ENCODE data around the gene SRSF3. TPM values are rescaled to one million over a fixed set of nuclear protein-coding genes. Genes with fewer than 3 reads are reported as not detected.

Gene SRSF3
- total and polyA plus RNA-seq, 2 donors (not counting 1 experiment from before 2014, with no cell fraction given), result 316 to 642 TPM

GRCh38 chr6:36598326-36598725, 4.2 kb downstream of the SRSF3 start:
- no peaks in the 10 kb centered on the region for H3K27me3 Mint-ChIP-seq
- DNase-seq, result no peak
- Histone ChIP-seq H3K27ac (ENCODE audit: low read length in 2 of 2) (no peak overlapping the region), H3K9me3 (ENCODE audit: control extremely low read depth in 1 of 3, control insufficient read depth in 2 of 3, insufficient read depth in 1 of 3, low read length in 2 of 3) (no peaks in the 10 kb centered on the region), H3K4me2 (replicated peaks; ENCODE audit: low read depth, low read length, poor library complexity, severe bottlenecking) (peak overlapping the region; percentile 79), H3K79me2 (ENCODE audit: control insufficient read depth, insufficient read depth, low read length) (peaks cover 92% of the 10 kb centered on the region), H3K27me3 (replicated peaks in 1 of 4; ENCODE audit: control extremely low read depth in 1 of 4, control insufficient read depth in 3 of 4, insufficient read depth in 4 of 4, low read length in 3 of 4) (no peaks in the 10 kb centered on the region), H3K36me3 (replicated peaks in 1 of 2; ENCODE audit: control extremely low read depth in 1 of 2, control insufficient read depth in 1 of 2, extremely low read depth in 1 of 2, insufficient read depth in 2 of 2, low read length in 1 of 2) (peaks cover 23 to 67% of the 10 kb centered on the region in 2 experiments), H3K9ac (ENCODE audit: low read length) (peak overlapping the region; percentile 28), H3K4me1 (ENCODE audit: control insufficient read depth in 2 of 2, insufficient read depth in 2 of 2, low read length in 2 of 2) (peaks cover 45 to 48% of the 10 kb centered on the region in 2 donors), H3K4me3 (ENCODE audit: control extremely low read depth in 1 of 5, extremely low read depth in 1 of 5, insufficient read depth in 1 of 5, low read depth in 2 of 5, low read length in 4 of 5) (no peak overlapping the region), H2AFZ (ENCODE audit: insufficient read depth, low read depth, low read length, poor library complexity, severe bottlenecking) (no peak overlapping the region), H4K20me1 (ENCODE audit: control insufficient read depth, insufficient read depth, low read length, poor library complexity, severe bottlenecking) (peaks cover 82% of the 10 kb centered on the region)
- TF ChIP-seq EZH2 (IDR thresholded peaks at IDR 0.05; ENCODE audit: borderline replicate concordance, insufficient read depth, low read depth, low read length, poor library complexity, severe bottlenecking) (no peak), CTCF (IDR thresholded peaks at IDR 0.05) (no peak)
- H3K4me3 Mint-ChIP-seq, result peak overlapping the region; percentile 76
- no peak overlapping the region for H3K27ac Mint-ChIP-seq
- H3K9me3 Mint-ChIP-seq (ENCODE audit: insufficient read depth), result no peaks in the 10 kb centered on the region
- ChIA-PET CTCF (interaction anchor here (1.0 to 2.3 kb wide), 8 partner anchors 9 to 168 kb away, joined by 3 to 10 read pairs (median 4); no protein-coding TSS in a partner anchor), POLR2A (interaction anchor here (0.6 to 1.2 kb wide), 3 partner anchors 9 to 162 kb away, joined by 3 to 11 read pairs (median 5); no protein-coding TSS in a partner anchor)
- H3K4me1 Mint-ChIP-seq, result peaks cover 61% of the 10 kb centered on the region
- intact Hi-C loops (cut with micrococcal nuclease), result loop anchor here (10.0 kb wide), 3 partner anchors 276 to 576 kb away; partner anchors contain the start of genes FGD2, PIM1 and PPIL1
- 83% methylated on average over 5 of the region's 9 CpGs for WGBS (ENCODE audit: insufficient coverage)
- no peak for ATAC-seq (ENCODE audit: low read depth)

- Mint-ChIP-seq H3K4me1 (peaks cover 62% of the 10 kb centered on the region), H3K27ac (peak overlapping the region; percentile 15), H3K27me3 (no peaks in the 10 kb centered on the region), H3K4me3 (peak overlapping the region; percentile 44), H3K9me3 (ENCODE audit: insufficient read depth) (no peaks in the 10 kb centered on the region)
- Histone ChIP-seq H4K20me1 (ENCODE audit: control insufficient read depth, insufficient read depth, low read length, poor library complexity, severe bottlenecking) (peaks cover 87% of the 10 kb centered on the region), H3K4me1 (ENCODE audit: control insufficient read depth in 2 of 2, insufficient read depth in 2 of 2, low read length in 2 of 2) (peaks cover 42 to 43% of the 10 kb centered on the region in 2 donors), H3K27me3 (replicated peaks in 1 of 4; ENCODE audit: control extremely low read depth in 1 of 4, control insufficient read depth in 3 of 4, insufficient read depth in 4 of 4, low read length in 3 of 4) (no peaks in the 10 kb centered on the region), H3K36me3 (replicated peaks in 1 of 2; ENCODE audit: control extremely low read depth in 1 of 2, control insufficient read depth in 1 of 2, extremely low read depth in 1 of 2, insufficient read depth in 2 of 2, low read length in 1 of 2) (peaks cover 23 to 72% of the 10 kb centered on the region in 2 experiments), H3K4me2 (replicated peaks; ENCODE audit: low read depth, low read length, poor library complexity, severe bottlenecking) (peak overlapping the region; percentile 79), H3K27ac (ENCODE audit: low read length in 2 of 2) (peak overlapping the region in 1 of 2 donors; percentile 1), H3K79me2 (ENCODE audit: control insufficient read depth, insufficient read depth, low read length) (peaks cover 97% of the 10 kb centered on the region), H2AFZ (ENCODE audit: insufficient read depth, low read depth, low read length, poor library complexity, severe bottlenecking) (no peak overlapping the region), H3K9me3 (ENCODE audit: control extremely low read depth in 1 of 3, control insufficient read depth in 2 of 3, insufficient read depth in 1 of 3, low read length in 2 of 3) (no peaks in the 10 kb centered on the region), H3K9ac (ENCODE audit: low read length) (no peak overlapping the region), H3K4me3 (ENCODE audit: control extremely low read depth in 1 of 5, extremely low read depth in 1 of 5, insufficient read depth in 1 of 5, low read depth in 2 of 5, low read length in 4 of 5) (no peak overlapping the region)
- intact Hi-C loops (cut with micrococcal nuclease), result loop anchor here (10.0 kb wide), 3 partner anchors 276 to 576 kb away; partner anchors contain the start of genes FGD2, PIM1 and PPIL1
- ChIA-PET POLR2A (interaction anchor here (0.6 to 1.2 kb wide), 3 partner anchors 8 to 157 kb away, joined by 3 to 5 read pairs (median 5); no protein-coding TSS in a partner anchor), CTCF (interaction anchor here (1.1 to 2.3 kb wide), 2 partner anchors 17 to 84 kb away, joined by 3 to 10 read pairs; no protein-coding TSS in a partner anchor)
- DNase-seq (no peak), ATAC-seq (ENCODE audit: low read depth) (no peak)
- 88% methylated on average over 6 of the region's 11 CpGs for WGBS (ENCODE audit: insufficient coverage)
- TF ChIP-seq CTCF (IDR thresholded peaks at IDR 0.05), result no peak
- TF ChIP-seq EZH2 (IDR thresholded peaks at IDR 0.05; ENCODE audit: borderline replicate concordance, insufficient read depth, low read depth, low read length, poor library complexity, severe bottlenecking), result no peak
Observed at GRCh38 chr6:36598739-36599318, 4.7 kb downstream of the SRSF3 start.

Data from B cell (primary cell).